Progenitor cell of endocrine pancreas (in vitro differentiated cells): ENCODE measurements around the gene LRIG1. TPM values are rescaled to one million over a fixed set of nuclear protein-coding genes. Genes with fewer than 3 reads are reported as not detected.
"Not testable (repeated sequence)": the region's sequence is repeated elsewhere in the genome, so short reads cannot be mapped to it uniquely, and the experiment has no call there.

Source experiments
- DNase-seq: peaks from one replicate; pipeline ENCODE4 v3.0.0; 2021; ENCODE audit warnings: low spot score; ENCODE audit not compliant: unreplicated experiment
- H3K27ac Mint-ChIP-seq: 2 replicates; pipeline ENCODE4 v1.8.0; 2021; ENCODE audit warnings: mild to moderate bottlenecking, moderate library complexity, mixed read lengths
- H3K27me3 Mint-ChIP-seq: 2 replicates; pipeline ENCODE4 v1.8.0; 2021; ENCODE audit warnings: mixed read lengths
- H3K36me3 Mint-ChIP-seq: 2 replicates; pipeline ENCODE4 v1.8.0; 2022; ENCODE audit warnings: mixed read lengths; ENCODE audit not compliant: insufficient read depth
- H3K4me1 Mint-ChIP-seq: 2 replicates; pipeline ENCODE4 v1.8.0; 2021; ENCODE audit warnings: low read depth, mixed read lengths
- H3K4me3 Mint-ChIP-seq: 2 replicates; pipeline ENCODE4 v1.8.0; 2021; ENCODE audit warnings: low read depth, mild to moderate bottlenecking, moderate library complexity, mixed read lengths
- H3K9me3 Mint-ChIP-seq: 2 replicates; pipeline ENCODE4 v1.8.0; 2021; ENCODE audit warnings: low read depth, mixed read lengths
- total RNA-seq: library from RNA; stranded (reverse); gene quantifications from 2 replicates; pipeline ENCODE4 v1.2.1, GENCODE V29; 2021
- TF ChIP-seq, protein P1 (sequence below): fragments of 200-600 bp; sonication (generic); IDR thresholded peaks from one replicate; pipeline ENCODE4 v1.5.0; 2021; ENCODE audit warnings: antibody characterized with exemption, mild to moderate bottlenecking; ENCODE audit not compliant: unreplicated experiment

Gene LRIG1
- total RNA-seq, 1 donor from 2014 or later: 31.4 TPM

DNA sequence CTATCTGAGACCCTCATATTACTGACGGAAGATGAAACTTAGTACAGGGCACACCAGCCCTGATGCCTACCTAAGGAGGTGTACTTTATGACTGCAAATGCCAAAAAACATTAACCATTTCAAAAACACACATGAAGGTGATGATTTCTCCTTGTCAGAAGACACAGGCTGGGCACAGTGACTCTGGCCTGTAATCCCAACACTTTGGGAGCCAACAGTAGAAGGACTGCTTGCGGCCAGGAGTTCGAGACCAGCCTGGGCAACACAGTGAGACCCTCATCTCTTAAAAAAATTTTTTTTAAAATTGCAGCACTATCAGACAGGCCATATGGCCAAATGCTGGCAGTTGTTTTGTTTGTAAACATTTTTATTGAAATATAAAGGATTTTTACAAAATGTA, 73.5 kb downstream of the LRIG1 start:
- Mint-ChIP-seq H3K27ac (no peak overlapping the region), H3K27me3 (no peaks in the 10 kb centered on the region), H3K9me3 (peaks cover 9% of the 10 kb centered on the region), H3K36me3 (peaks cover 17% of the 10 kb centered on the region), H3K4me1 (peaks cover 10% of the 10 kb centered on the region), H3K4me3 (no peak overlapping the region)
- no peak for DNase-seq
- TF ChIP-seq, protein P1, sequence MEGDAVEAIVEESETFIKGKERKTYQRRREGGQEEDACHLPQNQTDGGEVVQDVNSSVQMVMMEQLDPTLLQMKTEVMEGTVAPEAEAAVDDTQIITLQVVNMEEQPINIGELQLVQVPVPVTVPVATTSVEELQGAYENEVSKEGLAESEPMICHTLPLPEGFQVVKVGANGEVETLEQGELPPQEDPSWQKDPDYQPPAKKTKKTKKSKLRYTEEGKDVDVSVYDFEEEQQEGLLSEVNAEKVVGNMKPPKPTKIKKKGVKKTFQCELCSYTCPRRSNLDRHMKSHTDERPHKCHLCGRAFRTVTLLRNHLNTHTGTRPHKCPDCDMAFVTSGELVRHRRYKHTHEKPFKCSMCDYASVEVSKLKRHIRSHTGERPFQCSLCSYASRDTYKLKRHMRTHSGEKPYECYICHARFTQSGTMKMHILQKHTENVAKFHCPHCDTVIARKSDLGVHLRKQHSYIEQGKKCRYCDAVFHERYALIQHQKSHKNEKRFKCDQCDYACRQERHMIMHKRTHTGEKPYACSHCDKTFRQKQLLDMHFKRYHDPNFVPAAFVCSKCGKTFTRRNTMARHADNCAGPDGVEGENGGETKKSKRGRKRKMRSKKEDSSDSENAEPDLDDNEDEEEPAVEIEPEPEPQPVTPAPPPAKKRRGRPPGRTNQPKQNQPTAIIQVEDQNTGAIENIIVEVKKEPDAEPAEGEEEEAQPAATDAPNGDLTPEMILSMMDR: no peak

DNA sequence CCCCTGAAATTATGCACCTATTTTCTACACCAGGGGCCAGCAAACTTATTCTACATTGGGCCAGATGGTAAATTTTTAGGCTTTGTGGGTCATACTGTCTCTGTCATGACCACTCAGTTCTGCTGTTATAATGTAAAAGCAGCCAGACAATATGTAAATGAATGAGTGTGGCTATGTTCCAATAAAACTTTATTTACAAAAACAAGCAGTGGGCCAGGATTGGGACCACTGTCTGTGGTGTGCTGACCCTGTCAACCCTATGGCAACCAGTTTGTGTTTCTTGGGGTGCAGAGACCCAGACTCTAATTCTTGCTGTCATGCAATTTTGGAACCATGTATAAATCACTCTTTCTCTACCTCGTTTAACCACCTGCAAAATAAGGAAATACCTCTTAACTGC, 74.7 kb downstream of the LRIG1 start:
- peaks cover 25% of the 10 kb centered on the region for H3K36me3 Mint-ChIP-seq
- H3K27me3 Mint-ChIP-seq: no peaks in the 10 kb centered on the region
- H3K27ac Mint-ChIP-seq: no peak overlapping the region
- no peak overlapping the region for H3K4me3 Mint-ChIP-seq
- TF ChIP-seq, protein P1: no peak
- peaks cover 10% of the 10 kb centered on the region for H3K4me1 Mint-ChIP-seq
- H3K9me3 Mint-ChIP-seq: peaks cover 14% of the 10 kb centered on the region
- no peak for DNase-seq

DNA sequence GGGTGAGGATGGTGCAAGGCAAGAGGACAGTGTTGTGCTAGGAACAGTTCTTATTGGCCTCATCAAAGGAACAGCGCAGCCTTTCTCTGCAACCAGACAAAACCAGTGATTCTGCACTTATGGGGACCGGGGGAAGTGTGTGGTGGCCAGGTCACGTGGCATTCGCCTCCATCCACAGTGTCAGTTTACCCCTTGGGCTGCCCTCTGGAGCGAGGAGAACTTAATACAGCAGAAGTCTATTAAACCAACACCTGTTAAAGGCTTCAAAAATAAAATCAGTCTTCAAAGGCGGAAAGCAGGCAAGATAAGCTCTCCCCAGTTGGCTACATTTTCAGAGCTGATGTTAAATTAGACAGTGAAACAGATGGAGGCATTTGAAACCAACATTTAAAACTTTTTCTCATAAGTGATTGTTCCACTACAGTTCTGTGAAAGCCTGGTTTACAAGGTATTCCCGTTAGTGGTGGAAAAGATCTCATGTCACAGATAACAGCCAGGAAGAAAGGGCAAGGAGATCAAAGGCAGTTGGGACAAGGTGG, 75.2 kb downstream of the LRIG1 start:
- Mint-ChIP-seq H3K4me1 (peaks cover 10% of the 10 kb centered on the region), H3K4me3 (no peak overlapping the region), H3K36me3 (peaks cover 29% of the 10 kb centered on the region), H3K27ac (peak overlapping the region; percentile 3), H3K9me3 (peaks cover 17% of the 10 kb centered on the region), H3K27me3 (no peaks in the 10 kb centered on the region)
- TF ChIP-seq, protein P1: no peak
- no peak for DNase-seq

DNA sequence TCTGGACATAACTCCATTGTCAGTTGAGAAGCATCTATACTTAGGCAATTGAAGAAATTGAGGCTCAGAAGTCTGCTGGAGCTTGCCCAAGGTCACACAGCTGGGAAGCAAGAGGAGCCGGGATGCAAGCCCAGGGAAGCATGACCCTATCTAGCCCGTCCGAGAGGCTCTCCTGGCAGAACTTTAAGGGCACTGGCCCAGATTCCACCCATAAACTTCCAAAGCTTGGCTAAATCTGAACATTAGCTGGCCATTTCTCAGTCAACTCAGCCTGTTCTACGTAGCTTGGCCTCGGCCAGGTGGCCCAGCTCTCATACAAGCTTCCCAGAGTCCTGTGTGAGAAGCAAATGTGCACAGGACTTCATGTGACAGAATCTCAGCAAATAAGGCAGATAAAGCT, 75.8 kb downstream of the LRIG1 start:
- Mint-ChIP-seq H3K4me1 (peaks cover 10% of the 10 kb centered on the region), H3K27ac (peak overlapping the region; percentile 3), H3K36me3 (peaks cover 33% of the 10 kb centered on the region), H3K4me3 (no peak overlapping the region), H3K27me3 (no peaks in the 10 kb centered on the region), H3K9me3 (peaks cover 24% of the 10 kb centered on the region)
- DNase-seq: no peak
- TF ChIP-seq, protein P1: no peak

DNA sequence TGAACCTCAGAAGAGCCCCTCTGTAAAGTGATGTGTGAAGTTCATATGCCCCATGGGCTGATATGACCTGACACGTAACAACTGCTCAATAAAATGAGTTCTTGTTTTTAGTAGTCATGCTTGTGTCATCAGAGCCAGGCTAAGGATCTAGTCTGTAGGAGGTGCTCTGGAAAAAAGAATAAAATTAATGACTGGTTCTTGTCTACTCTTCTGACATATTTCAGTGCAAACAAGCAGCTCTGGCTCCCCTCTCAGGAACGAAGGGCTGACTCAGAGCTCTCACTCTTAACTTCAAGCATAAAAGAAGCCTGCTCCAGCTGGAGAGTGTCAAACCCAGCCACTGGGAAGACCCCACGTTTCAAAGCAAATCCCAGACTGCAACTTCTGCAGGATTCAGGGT, 77.0 kb downstream of the LRIG1 start:
- Mint-ChIP-seq H3K4me1 (peaks cover 6% of the 10 kb centered on the region), H3K4me3 (no peak overlapping the region), H3K27me3 (no peaks in the 10 kb centered on the region), H3K36me3 (peaks cover 42% of the 10 kb centered on the region), H3K9me3 (peaks cover 23% of the 10 kb centered on the region), H3K27ac (no peak overlapping the region)
- DNase-seq: no peak
- TF ChIP-seq, protein P1: no peak

DNA sequence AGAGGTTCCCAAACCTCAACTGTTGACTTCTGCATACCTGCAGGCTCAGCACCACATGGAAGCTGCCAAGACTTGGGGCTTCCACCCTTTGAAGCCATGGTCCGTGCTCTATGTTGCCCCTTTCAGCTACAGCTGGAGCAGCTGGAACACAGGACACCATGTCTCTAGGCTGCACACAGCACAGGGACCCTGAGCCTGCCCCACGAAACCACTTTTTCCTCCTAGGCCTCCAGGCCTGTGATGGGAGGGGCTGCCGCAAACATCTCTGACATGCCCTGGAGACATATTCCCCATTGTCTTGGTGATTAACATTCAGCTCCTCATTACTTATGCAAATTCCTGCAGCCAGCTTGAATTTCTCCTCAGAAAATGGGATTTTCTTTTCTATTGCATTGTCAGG, 78.9 kb downstream of the LRIG1 start:
- H3K27me3 Mint-ChIP-seq, H3K4me1 Mint-ChIP-seq, DNase-seq, H3K27ac Mint-ChIP-seq, H3K4me3 Mint-ChIP-seq: not testable (repeated sequence)
- H3K9me3 Mint-ChIP-seq: peaks cover 23% of the 10 kb centered on the region
- H3K36me3 Mint-ChIP-seq: peaks cover 45% of the 10 kb centered on the region

DNA sequence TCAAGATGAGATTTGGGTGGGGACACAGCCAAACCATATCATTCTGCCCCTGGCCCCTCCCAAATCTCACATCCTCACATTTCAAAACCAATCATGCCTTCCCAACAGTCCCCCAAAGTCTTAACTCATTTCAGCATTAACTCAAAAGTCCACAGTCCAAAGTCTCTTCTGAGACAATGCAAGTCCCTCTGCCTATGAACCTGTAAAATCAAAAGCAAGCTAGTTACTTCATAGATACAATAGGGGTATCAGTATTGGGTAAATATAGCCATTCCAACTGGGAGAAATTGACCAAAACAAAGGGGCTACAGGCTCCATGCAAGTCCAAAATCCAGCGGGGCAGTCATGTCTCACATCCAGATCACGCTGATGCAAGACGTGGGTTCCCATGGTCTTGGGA, 79.7 kb downstream of the LRIG1 start:
- H3K4me1 Mint-ChIP-seq: not testable (repeated sequence)
- H3K9me3 Mint-ChIP-seq: peaks cover 23% of the 10 kb centered on the region

More for the DNA sequence above, 79.7 kb downstream of the LRIG1 start:
- DNase-seq, H3K27me3 Mint-ChIP-seq, H3K4me3 Mint-ChIP-seq, H3K27ac Mint-ChIP-seq: not testable (repeated sequence)
- H3K36me3 Mint-ChIP-seq: peaks cover 45% of the 10 kb centered on the region
